Suprapubic skin (tissue), 4 donors: ENCODE results near the gene UBE2E2.

Source experiments
- CTCF ChIP-seq, 2 donors: fragments of 200-600 bp in 1 of 2; fragments of 450-650 bp in 1 of 2; sonication (generic) in 1 of 2; IDR thresholded peaks; one replicate each; pipeline ENCODE4 v1.5.1; 2016 to 2019; ENCODE audit warnings: antibody characterized with exemption in 2 of 2, mild to moderate bottlenecking in 1 of 2, moderate library complexity in 1 of 2
- POLR2A ChIP-seq, 2 donors: fragments of 450-650 bp; IDR thresholded peaks; one replicate each; pipeline ENCODE4 v1.6.1; 2017; ENCODE audit warnings: antibody characterized with exemption in 2 of 2, mild to moderate bottlenecking in 2 of 2, moderate library complexity in 2 of 2
- POLR2AphosphoS5 ChIP-seq, 3 donors: sonication (generic); formaldehyde crosslinking; IDR thresholded peaks; one replicate each; pipeline ENCODE4 v1.6.1; 2017; ENCODE audit warnings: antibody characterized with exemption in 3 of 3

- TF ChIP-seq CTCF (IDR thresholded peaks at IDR 0.05) (no peak), POLR2A (IDR thresholded peaks at IDR 0.05) (no peak), POLR2AphosphoS5 (IDR thresholded peaks at IDR 0.05) (no peak)
These were observed 345.0 kb downstream of the UBE2E2 start for GRCh38 chr3:23547905-23548650.
